Transverse colon (tissue), 4 donors: ENCODE measurements around the gene TMEM92. TPM values are rescaled to one million over a fixed set of nuclear protein-coding genes. Genes with fewer than 3 reads are reported as not detected.

Experiments used
- DNase-seq: peaks from one replicate; pipeline ENCODE4 v3.0.0-alpha.2; 2019
- H3K27ac ChIP-seq, 4 donors: fragments of 200-600 bp; sonication (generic); 2 replicates each; pipeline ENCODE4 v1.5.1; 2016 to 2018; ENCODE audit warnings: inconsistent platforms in 4 of 4
- H3K27me3 ChIP-seq: fragments of 200-600 bp; sonication (generic); 2 replicates; pipeline ENCODE4 v1.5.1; 2017; ENCODE audit warnings: inconsistent platforms
- H3K36me3 ChIP-seq, 4 donors: fragments of 200-600 bp; sonication (generic); 2 replicates each; pipeline ENCODE4 v1.5.1; 2017 to 2019; ENCODE audit warnings: inconsistent platforms in 4 of 4
- H3K4me1 ChIP-seq, 4 donors: fragments of 200-600 bp; sonication (generic); 2 replicates each; pipeline ENCODE4 v1.5.1; 2017 to 2020; ENCODE audit warnings: inconsistent platforms in 4 of 4
- H3K4me3 ChIP-seq, 4 donors: fragments of 200-600 bp; sonication (generic); 1 replicate in 1 of 4; 2 replicates in 3 of 4; pipeline versions ENCODE4 v1.5.1 to v1.6.1; 2017 to 2019; ENCODE audit warnings: inconsistent platforms in 4 of 4
- H3K9me3 ChIP-seq, 2 donors: fragments of 200-600 bp; sonication (generic); 2 replicates each; pipeline ENCODE4 v1.5.1; 2017 to 2019; ENCODE audit warnings: inconsistent platforms in 2 of 2
- CTCF ChIP-seq, 5 experiments: fragments of 200-600 bp in 3 of 5; fragments of 450-650 bp in 2 of 5; sonication (generic) in 3 of 5; IDR thresholded peaks; 1 replicate in 2 of 5; 2 replicates in 3 of 5; pipeline ENCODE4 v1.5.1; 2016 to 2017; ENCODE audit warnings: antibody characterized with exemption in 5 of 5, inconsistent platforms in 3 of 5, mild to moderate bottlenecking in 2 of 5, moderate library complexity in 1 of 5
- EP300 ChIP-seq: sonication (generic); formaldehyde crosslinking; IDR thresholded peaks from one replicate; pipeline ENCODE4 v1.6.1; 2017; ENCODE audit warnings: antibody characterized with exemption, low read depth
- POLR2A ChIP-seq: fragments of 450-650 bp; IDR thresholded peaks from one replicate; pipeline ENCODE4 v1.6.1; 2016; ENCODE audit warnings: antibody characterized with exemption, mild to moderate bottlenecking, moderate library complexity
- POLR2AphosphoS5 ChIP-seq, 3 donors: sonication (generic); formaldehyde crosslinking; IDR thresholded peaks; one replicate each; pipeline ENCODE4 v1.6.1; 2016; ENCODE audit warnings: antibody characterized with exemption in 3 of 3
- WGBS, 2 donors: methylation state at CpG; one replicate each; pipeline ENCODE4 v1.1.5; 2018; ENCODE audit warnings: low coverage in 1 of 2; 5-methylcytosine and 5-hydroxymethylcytosine counted together
- in situ Hi-C, 4 donors: fragments of 200-750 bp; cut with MboI; loops; one replicate each; pipeline versions ENCODE4 v1.15.0 to v1.15.1; 2017; ENCODE audit warnings: low sequenced_read_pairs in 3 of 4, low pct_ligation_motif_present in 1 of 4, low pct_unique_long_range_greater_than_20kb in 1 of 4
- intact Hi-C: fragments of 100-400 bp; cut with DNase I; formaldehyde crosslinking; loops from one replicate; pipeline ENCODE4 v1.15.1; 2023; ENCODE audit warnings: low total_unique reads
- total RNA-seq, 4 donors: library from RNA; depleted of rRNA; stranded (reverse); fragments of >200 nt; gene quantifications; one replicate each; pipeline ENCODE4 v1.1.0, GENCODE V29; 2016

TMEM92 gene
- total RNA-seq, 4 donors from 2014 or later: 1.9 to 3.7 TPM; not detected in 2

- DNase-seq: no peak
- peak overlapping the region in 3 of 4 donors; percentile 33 to 72 (median 53) for H3K27ac ChIP-seq
- intact Hi-C loops (no loop called here), in situ Hi-C loops (no loop called here)
- WGBS, 2 donors: 78 to 90% methylated on average over 2 to 10 of the region's 10 CpGs
- no peak overlapping the region for H3K4me3 ChIP-seq
- peaks cover 0 to 12% (median 11%) of the 10 kb centered on the region in 4 donors for H3K4me1 ChIP-seq
- no peaks in the 10 kb centered on the region for H3K9me3 ChIP-seq
- H3K36me3 ChIP-seq: no peaks in the 10 kb centered on the region
- TF ChIP-seq POLR2AphosphoS5 (IDR thresholded peaks at IDR 0.05) (no peak), CTCF (IDR thresholded peaks at IDR 0.05) (no peak), POLR2A (no peak), EP300 (no peak)
- no peaks in the 10 kb centered on the region for H3K27me3 ChIP-seq
Measured at GRCh38 chr17:50256826-50257618, 17.2 kb upstream of the TMEM92 start.

- Histone ChIP-seq H3K4me1 (peaks cover 0 to 12% (median 11%) of the 10 kb centered on the region in 4 donors), H3K36me3 (no peaks in the 10 kb centered on the region), H3K4me3 (no peak overlapping the region), H3K27me3 (no peaks in the 10 kb centered on the region), H3K9me3 (no peaks in the 10 kb centered on the region), H3K27ac (peak overlapping the region; percentile 33 to 72 (median 54))
- WGBS, 2 donors: 67% methylated on average over 15 of the region's 15 CpGs; no CpG with 5 or more reads in 1 of the 2 donors
- TF ChIP-seq POLR2AphosphoS5 (IDR thresholded peaks at IDR 0.05): no peak
- no peak for TF ChIP-seq CTCF (IDR thresholded peaks at IDR 0.05)
- no peak for TF ChIP-seq EP300
- no peak for TF ChIP-seq POLR2A
- intact Hi-C loops (no loop called here), in situ Hi-C loops (no loop called here)
- no peak for DNase-seq
Measured at GRCh38 chr17:50257676-50258224, 16.5 kb upstream of the TMEM92 start.

GRCh38 chr17:50258647-50259476, 15.4 kb upstream of the TMEM92 start:
- Histone ChIP-seq H3K27me3 (no peaks in the 10 kb centered on the region), H3K36me3 (no peaks in the 10 kb centered on the region), H3K27ac (peak overlapping the region; percentile 20 to 72 (median 51)), H3K9me3 (no peaks in the 10 kb centered on the region), H3K4me1 (peaks cover 0 to 16% (median 11%) of the 10 kb centered on the region in 4 donors), H3K4me3 (no peak overlapping the region)
- in situ Hi-C loops (no loop called here), intact Hi-C loops (no loop called here)
- no peak for TF ChIP-seq POLR2AphosphoS5 (IDR thresholded peaks at IDR 0.05)
- no peak for TF ChIP-seq EP300
- TF ChIP-seq POLR2A: no peak
- no peak for TF ChIP-seq CTCF (IDR thresholded peaks at IDR 0.05)
- DNase-seq: no peak
- WGBS, 2 donors: 68 to 100% methylated on average over 1 to 13 of the region's 13 CpGs
